ENCODE measurements around the gene CGB5.
A peak's percentile ranks its signal among the peaks of the same experiment; 100 is the strongest.
"Not testable (repeated sequence)": the region's sequence is repeated elsewhere in the genome, so short reads cannot be mapped to it uniquely, and the experiment has no call there.

The CGB5 gene

GRCh38 chr19:49043548-49043947 lies at the start of gene CGB5:
Gene CGB5 (plus strand): TSS chr19:49043848. CDS start chr19:49044210, 362 bp downstream.
- not testable (repeated sequence) for DNase-seq

DNA sequence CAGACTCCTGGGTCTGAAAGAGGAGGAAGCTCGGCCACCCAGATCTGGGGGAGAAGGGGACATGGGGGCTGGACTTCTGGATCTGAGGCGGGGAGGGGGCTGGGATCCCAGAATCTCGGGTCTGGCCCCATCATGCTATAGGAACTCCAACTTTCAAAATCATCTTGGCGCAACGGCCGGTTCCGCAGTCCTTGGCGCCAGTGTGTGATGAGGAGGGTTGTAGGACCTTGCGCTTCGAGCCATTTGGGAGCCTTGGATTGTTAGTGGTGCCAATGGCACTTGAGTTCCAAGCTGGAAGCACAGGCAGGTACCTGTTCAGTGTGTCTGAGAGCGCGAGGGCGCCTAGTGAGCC lies 49.6 kb upstream of the CGB5 start:
- TF ChIP-seq POLR2A (IDR thresholded peaks at IDR 0.05; ENCODE audit: low read length): peak; percentile 66
- no peak for TF ChIP-seq GATA1 (IDR thresholded peaks at IDR 0.05; ENCODE audit: low read depth, low read length)
- DNase-seq: no peak

- peak in 1 of 2 experiments; percentile 69 for DNase-seq
These were observed 45.7 kb upstream of the CGB5 start for GRCh38 chr19:48997972-48998371.

DNA sequence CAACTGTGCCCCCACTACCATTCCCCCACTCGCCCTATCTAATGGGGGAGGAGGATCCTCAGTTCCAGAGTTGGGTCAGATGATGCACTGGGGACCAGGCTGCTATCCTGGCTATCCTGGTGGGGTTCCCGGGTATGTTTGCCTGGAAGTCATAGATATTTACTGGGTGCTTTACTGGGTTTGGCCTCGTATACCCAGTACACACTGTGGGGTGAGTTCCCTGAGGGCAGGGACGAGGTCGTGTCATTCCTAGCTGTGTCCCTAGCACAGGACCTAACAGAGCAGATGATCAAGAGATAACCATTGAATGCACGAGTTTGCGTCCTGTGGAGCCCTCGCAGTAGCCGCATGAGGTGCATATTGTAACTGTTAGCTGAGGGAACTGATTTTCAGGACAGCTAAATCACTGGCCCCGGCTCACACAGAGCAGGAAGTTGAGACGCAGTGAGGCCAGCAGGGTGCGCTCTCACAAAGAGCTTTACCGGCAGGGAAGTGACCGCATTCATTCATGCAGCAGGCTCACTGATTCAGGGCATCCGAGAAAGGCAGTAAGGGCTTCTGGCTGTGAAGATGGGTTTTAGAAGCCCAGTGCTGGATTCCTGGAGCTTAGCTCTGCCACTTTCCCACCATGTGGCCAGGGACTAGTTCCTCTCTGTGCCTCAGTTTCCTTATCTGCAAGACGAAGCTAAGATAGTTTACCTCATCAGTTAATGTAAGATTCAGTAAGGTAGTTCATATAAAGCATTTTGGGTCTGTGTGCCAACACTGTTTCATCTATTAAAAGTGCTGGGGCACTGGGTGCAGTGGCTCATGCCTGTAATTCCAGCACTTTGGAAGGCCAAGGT lies 43.9 kb upstream of the CGB5 start:
- TF ChIP-seq POLR2A (IDR thresholded peaks at IDR 0.05; ENCODE audit: low read length): no peak
- no peak for TF ChIP-seq GATA1 (IDR thresholded peaks at IDR 0.05; ENCODE audit: low read depth, low read length)
- peak in 1 of 2 experiments; percentile 73 for DNase-seq

More at GRCh38 chr19:48997972-48998371, 45.7 kb upstream of the CGB5 start:
- TF ChIP-seq GATA1 (IDR thresholded peaks at IDR 0.05; ENCODE audit: low read depth, low read length) (no peak), POLR2A (IDR thresholded peaks at IDR 0.05; ENCODE audit: low read length) (peak; percentile 20)

- no peak for DNase-seq
These were observed 39.5 kb upstream of the CGB5 start for GRCh38 chr19:49004133-49004532.

DNA sequence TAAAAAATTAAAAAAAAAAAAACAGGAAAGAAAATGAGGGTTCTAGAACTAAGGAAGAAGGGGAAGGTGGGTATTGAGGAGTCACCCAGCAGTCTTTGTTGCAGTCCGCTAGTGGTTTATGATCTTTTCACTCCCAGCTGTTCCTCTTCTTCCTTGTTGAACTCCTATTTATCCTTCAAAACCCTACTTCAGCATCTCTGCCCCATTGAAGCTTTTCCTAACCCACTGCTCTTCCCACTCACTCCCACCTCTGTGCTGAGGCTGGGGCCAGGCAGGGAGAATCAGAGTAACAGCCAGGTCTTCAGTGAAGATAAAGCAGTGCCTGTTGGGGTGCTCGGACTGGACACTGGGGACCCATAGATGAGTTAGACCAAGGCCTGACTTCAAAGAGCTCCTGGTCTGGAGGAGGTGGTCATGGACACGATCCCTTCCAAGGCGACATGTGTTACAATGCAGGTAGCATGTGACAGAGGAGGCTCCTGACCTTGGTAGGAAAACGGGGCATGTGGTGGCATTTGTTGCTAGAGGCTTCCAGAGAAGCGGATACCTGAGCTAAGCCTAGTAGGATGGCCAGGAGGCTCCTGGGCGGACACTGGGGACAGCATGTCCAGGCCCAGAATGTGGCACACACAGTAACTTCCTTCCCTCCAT lies 38.6 kb upstream of the CGB5 start:
- TF ChIP-seq GATA1 (IDR thresholded peaks at IDR 0.05; ENCODE audit: low read depth, low read length) (no peak), POLR2A (IDR thresholded peaks at IDR 0.05; ENCODE audit: low read length) (no peak)

More at GRCh38 chr19:49004133-49004532, 39.5 kb upstream of the CGB5 start:
- TF ChIP-seq GATA1 (IDR thresholded peaks at IDR 0.05; ENCODE audit: low read depth, low read length): no peak
- no peak for TF ChIP-seq POLR2A (IDR thresholded peaks at IDR 0.05; ENCODE audit: low read length)

DNA sequence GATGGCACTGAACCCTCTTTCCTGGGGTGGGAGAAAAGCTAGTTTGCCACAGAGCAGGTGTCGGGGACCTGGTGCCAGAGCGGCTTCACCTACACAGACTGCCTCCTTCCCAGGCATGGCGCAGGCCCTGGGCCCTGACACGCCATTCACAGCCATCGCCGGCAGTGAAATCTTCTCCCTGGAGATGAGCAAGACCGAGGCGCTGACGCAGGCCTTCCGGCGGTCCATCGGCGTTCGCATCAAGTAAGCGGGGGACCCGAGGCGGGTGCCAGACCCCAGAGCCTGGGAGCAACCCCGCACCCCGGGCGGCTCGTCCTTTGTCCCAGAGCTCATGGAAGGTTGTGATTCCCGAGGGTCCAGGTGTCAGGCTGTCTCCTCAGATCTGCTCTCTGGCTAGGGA lies 36.7 kb upstream of the CGB5 start:
- no peak for TF ChIP-seq GATA1 (IDR thresholded peaks at IDR 0.05; ENCODE audit: low read depth, low read length)
- TF ChIP-seq POLR2A (IDR thresholded peaks at IDR 0.05; ENCODE audit: low read length): no peak
- DNase-seq: no peak

More for the DNA sequence above, 38.6 kb upstream of the CGB5 start:
- DNase-seq: no peak

- DNase-seq: no peak
- TF ChIP-seq GATA1 (IDR thresholded peaks at IDR 0.05; ENCODE audit: low read depth, low read length): no peak
- no peak for TF ChIP-seq POLR2A (IDR thresholded peaks at IDR 0.05; ENCODE audit: low read length)
These were observed 33.8 kb upstream of the CGB5 start for GRCh38 chr19:49009828-49010227.

DNA sequence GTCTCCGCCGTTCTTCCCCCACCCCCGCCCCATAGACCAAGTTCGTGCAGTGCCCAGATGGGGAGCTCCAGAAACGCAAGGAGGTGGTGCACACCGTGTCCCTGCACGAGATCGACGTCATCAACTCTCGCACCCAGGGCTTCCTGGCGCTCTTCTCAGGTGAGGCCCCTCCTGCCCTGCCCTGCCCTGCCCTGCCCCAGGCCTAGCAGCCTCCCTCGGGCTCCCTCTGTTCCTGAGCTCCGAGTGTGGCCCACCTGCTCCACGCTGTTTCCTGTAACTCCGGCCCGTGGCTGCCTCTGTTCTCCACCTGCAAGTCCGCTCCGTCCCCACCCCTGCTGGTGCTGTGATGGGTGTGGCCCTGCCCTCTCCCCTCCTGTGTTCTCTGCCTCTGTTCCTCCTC lies 33.2 kb upstream of the CGB5 start:
- no peak for DNase-seq
- TF ChIP-seq GATA1 (IDR thresholded peaks at IDR 0.05; ENCODE audit: low read depth, low read length) (no peak), POLR2A (IDR thresholded peaks at IDR 0.05; ENCODE audit: low read length) (no peak)

DNA sequence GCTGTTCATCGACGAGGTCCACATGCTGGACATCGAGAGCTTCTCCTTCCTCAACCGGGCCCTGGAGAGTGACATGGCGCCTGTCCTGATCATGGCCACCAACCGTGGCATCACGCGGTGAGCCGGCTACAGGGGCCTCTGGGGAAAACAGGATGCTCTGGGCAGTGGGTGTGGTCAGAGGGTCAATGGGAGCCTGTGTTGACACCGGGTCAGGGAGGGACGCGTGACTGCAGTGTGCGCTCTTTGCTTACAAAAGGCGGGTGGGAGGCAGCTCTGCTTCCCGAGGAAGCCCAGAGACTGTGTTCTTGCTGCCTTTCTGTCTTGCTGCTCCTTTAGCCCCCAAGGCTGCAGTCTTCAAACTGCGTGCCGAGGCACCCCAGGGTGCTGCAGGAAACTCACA lies 32.5 kb upstream of the CGB5 start:
- DNase-seq: no peak

GRCh38 chr19:49014123-49014869 lies 29.4 kb upstream of the CGB5 start:
- no peak for DNase-seq
- TF ChIP-seq POLR2A (IDR thresholded peaks at IDR 0.05; ENCODE audit: low read length) (no peak), GATA1 (IDR thresholded peaks at IDR 0.05; ENCODE audit: low read depth, low read length) (no peak)

More for the DNA sequence above, 32.5 kb upstream of the CGB5 start:
- TF ChIP-seq POLR2A (IDR thresholded peaks at IDR 0.05; ENCODE audit: low read length) (no peak), GATA1 (IDR thresholded peaks at IDR 0.05; ENCODE audit: low read depth, low read length) (no peak)

- DNase-seq: no peak
- no peak for TF ChIP-seq POLR2A (IDR thresholded peaks at IDR 0.05; ENCODE audit: low read length)
- no peak for TF ChIP-seq GATA1 (IDR thresholded peaks at IDR 0.05; ENCODE audit: low read depth, low read length)
These were observed 28.8 kb upstream of the CGB5 start for GRCh38 chr19:49014870-49015255.

- DNase-seq: no peak
- no peak for TF ChIP-seq POLR2A (IDR thresholded peaks at IDR 0.05; ENCODE audit: low read length)
- no peak for TF ChIP-seq GATA1 (IDR thresholded peaks at IDR 0.05; ENCODE audit: low read depth, low read length)
These were observed 27.4 kb upstream of the CGB5 start for GRCh38 chr19:49016067-49016839.

Data from erythroblast (primary cell).